HepG2 (cell line): Measurements from ENCODE around the gene ETFDH. TPM values are rescaled to one million over a fixed set of nuclear protein-coding genes. Genes with fewer than 3 reads are reported as not detected.

Experiments used
- CBFB ChIP-seq: sonication (generic); formaldehyde crosslinking; IDR thresholded peaks from 2 replicates; pipeline ENCODE4 v1.4.0; 2020; ENCODE audit warnings: missing genetic modification reagents
- PRDM15 ChIP-seq: sonication (generic); formaldehyde crosslinking; IDR thresholded peaks from 2 replicates; pipeline ENCODE4 v1.4.0; 2020; ENCODE audit warnings: missing genetic modification reagents
- RXRA ChIP-seq: sonication (generic); formaldehyde crosslinking; IDR thresholded peaks from 2 replicates; pipeline ENCODE4 v1.5.1; 2020; ENCODE audit warnings: missing genetic modification reagents
- TGIF2 ChIP-seq: IDR thresholded peaks from 2 replicates; pipeline ENCODE4 v1.6.1; 2016; ENCODE audit warnings: control low read depth, missing compliant biosample characterization
- ZBTB2 ChIP-seq: sonication (generic); formaldehyde crosslinking; IDR thresholded peaks from 2 replicates; pipeline ENCODE4 v1.8.0; 2022; ENCODE audit warnings: low read depth, missing genetic modification reagents
- ZBTB7A ChIP-seq: sonication (generic); formaldehyde crosslinking; IDR thresholded peaks from 2 replicates; pipeline ENCODE4 v1.8.0; 2022; ENCODE audit warnings: mild to moderate bottlenecking, missing genetic modification reagents
- ZNF326 ChIP-seq: sonication (generic); formaldehyde crosslinking; IDR thresholded peaks from 2 replicates; pipeline ENCODE4 v1.4.0; 2020; ENCODE audit warnings: missing genetic modification reagents, borderline replicate concordance
- ZNF530 ChIP-seq: sonication (generic); formaldehyde crosslinking; IDR thresholded peaks from 2 replicates; pipeline ENCODE4 v1.5.0; 2020; ENCODE audit warnings: low read depth, mild to moderate bottlenecking, missing genetic modification reagents
- ZNF558 ChIP-seq: sonication (generic); formaldehyde crosslinking; IDR thresholded peaks from 2 replicates; pipeline ENCODE4 v1.9.0; 2022; ENCODE audit warnings: mild to moderate bottlenecking, missing genetic modification reagents, borderline replicate concordance
- ZNF567 ChIP-seq: sonication (generic); formaldehyde crosslinking; IDR thresholded peaks from 2 replicates; pipeline ENCODE4 v1.8.1; 2023; ENCODE audit warnings: mild to moderate bottlenecking, missing genetic modification reagents, borderline replicate concordance
- ZNF605 ChIP-seq: sonication (generic); formaldehyde crosslinking; IDR thresholded peaks from 2 replicates; pipeline ENCODE4 v1.8.0; 2022; ENCODE audit warnings: mild to moderate bottlenecking, missing genetic modification reagents
- ZNF749 ChIP-seq: sonication (generic); formaldehyde crosslinking; IDR thresholded peaks from 2 replicates; pipeline ENCODE4 v1.8.0; 2022; ENCODE audit warnings: mild to moderate bottlenecking, missing genetic modification reagents, moderate library complexity, borderline replicate concordance
- ZNF839 ChIP-seq: sonication (generic); formaldehyde crosslinking; IDR thresholded peaks from 2 replicates; pipeline ENCODE4 v1.4.0; 2020; ENCODE audit warnings: missing genetic modification reagents, mild to moderate bottlenecking, borderline replicate concordance
- ZSCAN25 ChIP-seq: sonication (generic); formaldehyde crosslinking; IDR thresholded peaks from 2 replicates; pipeline ENCODE4 v1.8.0; 2022; ENCODE audit warnings: mild to moderate bottlenecking, missing genetic modification reagents
- polyA plus RNA-seq, 8 experiments: library from polyadenylated mRNA; depleted of rRNA in 3 of 8; stranded (reverse) in 7 of 8; unstranded in 1 of 8; fragments of >200 nt; fragmentation: Illumina TruSeq in 4 of 8; extraction: Trizol in 4 of 8; gene quantifications; 2 replicates each; pipeline versions ENCODE4 v1.2.1 to v1.2.3, GENCODE V29; 2011 to 2016; ENCODE audit warnings: low read depth in 4 of 8, missing spikeins in 1 of 8, mixed read lengths in 1 of 8; ENCODE audit not compliant: insufficient read depth in 1 of 8
- total RNA-seq, 5 experiments: library from RNA; depleted of rRNA; stranded (reverse); fragments of >200 nt; fragmentation: Illumina TruSeq; extraction: Trizol; gene quantifications; 2 replicates each; pipeline ENCODE4 v1.2.3, GENCODE V29; 2016; ENCODE audit warnings: low read depth in 1 of 5
- TF ChIP-seq, protein P1 (sequence below): sonication (generic); formaldehyde crosslinking; IDR thresholded peaks from 2 replicates; pipeline ENCODE4 v1.4.0; 2020; ENCODE audit warnings: missing genetic modification reagents
- TF ChIP-seq, protein P2 (sequence below): sonication (generic); formaldehyde crosslinking; IDR thresholded peaks from 2 replicates; pipeline ENCODE4 v1.5.0; 2020; ENCODE audit warnings: missing genetic modification reagents

ETFDH gene
- total and polyA plus RNA-seq, 2 of the 13 experiments (the other 11 are each of a cell fraction or from before 2014, with no cell fraction given): 14.7 to 17.8 TPM

- TF ChIP-seq, protein P1, sequence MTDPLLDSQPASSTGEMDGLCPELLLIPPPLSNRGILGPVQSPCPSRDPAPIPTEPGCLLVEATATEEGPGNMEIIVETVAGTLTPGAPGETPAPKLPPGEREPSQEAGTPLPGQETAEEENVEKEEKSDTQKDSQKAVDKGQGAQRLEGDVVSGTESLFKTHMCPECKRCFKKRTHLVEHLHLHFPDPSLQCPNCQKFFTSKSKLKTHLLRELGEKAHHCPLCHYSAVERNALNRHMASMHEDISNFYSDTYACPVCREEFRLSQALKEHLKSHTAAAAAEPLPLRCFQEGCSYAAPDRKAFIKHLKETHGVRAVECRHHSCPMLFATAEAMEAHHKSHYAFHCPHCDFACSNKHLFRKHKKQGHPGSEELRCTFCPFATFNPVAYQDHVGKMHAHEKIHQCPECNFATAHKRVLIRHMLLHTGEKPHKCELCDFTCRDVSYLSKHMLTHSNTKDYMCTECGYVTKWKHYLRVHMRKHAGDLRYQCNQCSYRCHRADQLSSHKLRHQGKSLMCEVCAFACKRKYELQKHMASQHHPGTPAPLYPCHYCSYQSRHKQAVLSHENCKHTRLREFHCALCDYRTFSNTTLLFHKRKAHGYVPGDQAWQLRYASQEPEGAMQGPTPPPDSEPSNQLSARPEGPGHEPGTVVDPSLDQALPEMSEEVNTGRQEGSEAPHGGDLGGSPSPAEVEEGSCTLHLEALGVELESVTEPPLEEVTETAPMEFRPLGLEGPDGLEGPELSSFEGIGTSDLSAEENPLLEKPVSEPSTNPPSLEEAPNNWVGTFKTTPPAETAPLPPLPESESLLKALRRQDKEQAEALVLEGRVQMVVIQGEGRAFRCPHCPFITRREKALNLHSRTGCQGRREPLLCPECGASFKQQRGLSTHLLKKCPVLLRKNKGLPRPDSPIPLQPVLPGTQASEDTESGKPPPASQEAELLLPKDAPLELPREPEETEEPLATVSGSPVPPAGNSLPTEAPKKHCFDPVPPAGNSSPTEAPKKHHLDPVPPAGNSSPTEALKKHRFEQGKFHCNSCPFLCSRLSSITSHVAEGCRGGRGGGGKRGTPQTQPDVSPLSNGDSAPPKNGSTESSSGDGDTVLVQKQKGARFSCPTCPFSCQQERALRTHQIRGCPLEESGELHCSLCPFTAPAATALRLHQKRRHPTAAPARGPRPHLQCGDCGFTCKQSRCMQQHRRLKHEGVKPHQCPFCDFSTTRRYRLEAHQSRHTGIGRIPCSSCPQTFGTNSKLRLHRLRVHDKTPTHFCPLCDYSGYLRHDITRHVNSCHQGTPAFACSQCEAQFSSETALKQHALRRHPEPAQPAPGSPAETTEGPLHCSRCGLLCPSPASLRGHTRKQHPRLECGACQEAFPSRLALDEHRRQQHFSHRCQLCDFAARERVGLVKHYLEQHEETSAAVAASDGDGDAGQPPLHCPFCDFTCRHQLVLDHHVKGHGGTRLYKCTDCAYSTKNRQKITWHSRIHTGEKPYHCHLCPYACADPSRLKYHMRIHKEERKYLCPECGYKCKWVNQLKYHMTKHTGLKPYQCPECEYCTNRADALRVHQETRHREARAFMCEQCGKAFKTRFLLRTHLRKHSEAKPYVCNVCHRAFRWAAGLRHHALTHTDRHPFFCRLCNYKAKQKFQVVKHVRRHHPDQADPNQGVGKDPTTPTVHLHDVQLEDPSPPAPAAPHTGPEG (CRISPR knock-in tag): 0 out of 2 replicates have a peak, but pooled peaks have one; percentile 17
- TF ChIP-seq CBFB (CRISPR knock-in tag) (peak; percentile 93), PRDM15 (peak; percentile 27; the same call in 1 of the 2 replicates), ZSCAN25 (CRISPR knock-in tag) (0 out of 2 replicates have a peak, but pooled peaks have one; percentile 14), ZNF567 (CRISPR knock-in tag) (no peak), ZNF605 (CRISPR knock-in tag) (peak; percentile 61), TGIF2 (CRISPR knock-in tag) (no peak; the same call in none of the 2 replicates), RXRA (CRISPR knock-in tag) (peak; percentile 97), ZBTB2 (CRISPR knock-in tag) (peak; percentile 86), ZNF558 (peak; percentile 58; the same call in 1 of the 2 replicates), ZBTB7A (CRISPR knock-in tag) (no peak), ZNF749 (CRISPR knock-in tag) (0 out of 2 replicates have a peak, but pooled peaks have one; percentile 70), ZNF530 (no peak), ZNF839 (CRISPR knock-in tag) (0 out of 2 replicates have a peak, but pooled peaks have one; percentile 19), ZNF326 (CRISPR knock-in tag) (no peak)
- TF ChIP-seq, protein P2, sequence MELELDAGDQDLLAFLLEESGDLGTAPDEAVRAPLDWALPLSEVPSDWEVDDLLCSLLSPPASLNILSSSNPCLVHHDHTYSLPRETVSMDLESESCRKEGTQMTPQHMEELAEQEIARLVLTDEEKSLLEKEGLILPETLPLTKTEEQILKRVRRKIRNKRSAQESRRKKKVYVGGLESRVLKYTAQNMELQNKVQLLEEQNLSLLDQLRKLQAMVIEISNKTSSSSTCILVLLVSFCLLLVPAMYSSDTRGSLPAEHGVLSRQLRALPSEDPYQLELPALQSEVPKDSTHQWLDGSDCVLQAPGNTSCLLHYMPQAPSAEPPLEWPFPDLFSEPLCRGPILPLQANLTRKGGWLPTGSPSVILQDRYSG: peak; percentile 71
Measured at GRCh38 chr4:158671915-158672806, at the start of gene ETFDH (continued).
